ENCODE data around the gene CCL2. TPM values are rescaled to one million over a fixed set of nuclear protein-coding genes. Genes with fewer than 3 reads are reported as not detected.

Gene CCL2
- total RNA-seq, 1 experiment from 2014 or later = 1.4 TPM

- Histone ChIP-seq H4K5ac (ENCODE audit: insufficient read length, low read depth, low read length) (no peak overlapping the region), H3K23me2 (ENCODE audit: insufficient read length, low read depth, low read length, poor library complexity, severe bottlenecking) (no peaks in the 10 kb centered on the region), H3K4ac (ENCODE audit: low read depth, low read length) (no peak overlapping the region), H2BK120ac (ENCODE audit: low read depth, low read length, poor library complexity, severe bottlenecking) (no peak overlapping the region), H3K9me3 (ENCODE audit: control insufficient read depth, low read depth, low read length) (no peaks in the 10 kb centered on the region), H3K14ac (ENCODE audit: insufficient read depth, low read length) (no peak overlapping the region), H3K9ac (ENCODE audit: extremely low read depth, insufficient read length, low read length) (no peak overlapping the region), H4K8ac (replicated peaks; ENCODE audit: insufficient read length, low read depth, low read length) (no peak overlapping the region), H3K23ac (ENCODE audit: insufficient read length, low read depth, low read length) (no peak overlapping the region), H3K4me2 (ENCODE audit: insufficient read depth, insufficient read length, low read length) (no peak overlapping the region), H2BK5ac (ENCODE audit: insufficient read length, low read length) (no peak overlapping the region), H3K18ac (ENCODE audit: insufficient read length, low read depth, low read length) (no peak overlapping the region), H3K27me3 (ENCODE audit: insufficient read depth, low read length) (no peaks in the 10 kb centered on the region), H3K79me1 (ENCODE audit: insufficient read depth, low read depth, low read length, poor library complexity, severe bottlenecking) (no peaks in the 10 kb centered on the region), H2BK20ac (ENCODE audit: low read depth, low read length, poor library complexity, severe bottlenecking) (no peak overlapping the region), H2BK15ac (ENCODE audit: low read depth, low read length) (no peak overlapping the region), H3K4me1 (ENCODE audit: insufficient read depth, low read length) (no peaks in the 10 kb centered on the region), H3K56ac (ENCODE audit: insufficient read length, low read depth, low read length) (no peak overlapping the region), H2AFZ (ENCODE audit: low read length) (no peak overlapping the region), H2BK12ac (ENCODE audit: insufficient read length, low read depth, low read length) (no peak overlapping the region), H2AK5ac (ENCODE audit: insufficient read length, low read length) (no peak overlapping the region), H3K79me2 (ENCODE audit: insufficient read depth, low read length) (no peaks in the 10 kb centered on the region), H3K27ac (ENCODE audit: insufficient read length, low read depth, low read length) (no peak overlapping the region), H3T11ph (ENCODE audit: low read length) (no peak overlapping the region), H4K20me1 (ENCODE audit: control insufficient read depth, insufficient read depth, insufficient read length) (no peaks in the 10 kb centered on the region), H4K91ac (ENCODE audit: insufficient read length, low read depth, low read length) (no peak overlapping the region)
- Mint-ChIP-seq H3K9me3 (peaks cover 3 to 4% of the 10 kb centered on the region in 2 experiments; a peak in 4 of 5 replicates), H3K4me3 (no peak overlapping the region), H3K36me3 (ENCODE audit: insufficient read depth in 1 of 3, low read depth in 3 of 3) (peaks cover 0 to 3% (median 0%) of the 10 kb centered on the region in 3 experiments; a peak in 2 of 7 replicates), H3K4me1 (peaks cover 16 to 23% of the 10 kb centered on the region in 2 experiments), H3K27ac (no peak overlapping the region), H3K27me3 (ENCODE audit: low read depth) (no peaks in the 10 kb centered on the region; the same call in 1 of the 2 replicates)
- no peak for TF ChIP-seq CTCF (conservative IDR thresholded peaks at IDR 0.05)
- WGBS (ENCODE audit: extremely low coverage, insufficient read length, low lambda C conversion rate) = no CpG with 5 or more reads among the region's 6 CpGs
- DNase-seq = no peak
These were observed 19.6 kb upstream of the CCL2 start for GRCh38 chr17:34235389-34236028.
